Liver (tissue), 9 donors: Measurements from ENCODE around the gene PTCD1. TPM values are rescaled to one million over a fixed set of nuclear protein-coding genes. Genes with fewer than 3 reads are reported as not detected.

Source experiments
- DNase-seq: peaks from one replicate; pipeline ENCODE4 v3.0.0-alpha.2; 2017; ENCODE audit warnings: low spot score
- H3K27ac ChIP-seq, 2 donors: one replicate each; pipeline ENCODE4 v1.7.0; 2013; ENCODE audit warnings: inconsistent platforms in 2 of 2, low read length in 2 of 2, control low read depth in 1 of 2, low read depth in 1 of 2, mild to moderate bottlenecking in 1 of 2
- H3K27me3 ChIP-seq, 4 donors: one replicate each; pipeline versions ENCODE4 v1.6.1 to v1.7.0; 2013; ENCODE audit warnings: low read length in 3 of 4, inconsistent platforms in 1 of 4, mild to moderate bottlenecking in 1 of 4, moderate library complexity in 1 of 4; ENCODE audit not compliant: control insufficient read depth in 4 of 4, insufficient read depth in 4 of 4
- H3K36me3 ChIP-seq, 4 donors: one replicate each; pipeline versions ENCODE4 v1.6.1 to v1.7.0; 2013; ENCODE audit warnings: low read length in 3 of 4, mild to moderate bottlenecking in 3 of 4, low read depth in 1 of 4, moderate library complexity in 1 of 4; ENCODE audit not compliant: control insufficient read depth in 4 of 4, insufficient read depth in 3 of 4
- H3K4me1 ChIP-seq, 4 donors: one replicate each; pipeline versions ENCODE4 v1.6.1 to v1.7.0; 2013; ENCODE audit warnings: low read length in 3 of 4, mild to moderate bottlenecking in 3 of 4, moderate library complexity in 1 of 4; ENCODE audit not compliant: control insufficient read depth in 4 of 4, insufficient read depth in 4 of 4
- H3K4me3 ChIP-seq, 3 donors: one replicate each; pipeline versions ENCODE4 v1.6.1 to v1.7.0; 2013; ENCODE audit warnings: low read length in 3 of 3, control low read depth in 1 of 3, low read depth in 1 of 3, mild to moderate bottlenecking in 1 of 3
- H3K9ac ChIP-seq, 2 donors: one replicate each; pipeline ENCODE4 v1.7.0; 2013; ENCODE audit warnings: low read length in 2 of 2, mild to moderate bottlenecking in 2 of 2, moderate library complexity in 2 of 2, control low read depth in 1 of 2, low read depth in 1 of 2
- H3K9me3 ChIP-seq, 4 donors: one replicate each; pipeline versions ENCODE4 v1.6.1 to v1.7.0; 2013; ENCODE audit warnings: low read length in 3 of 4; ENCODE audit not compliant: control insufficient read depth in 4 of 4
- FOXA1 ChIP-seq: IDR thresholded peaks from 2 replicates; pipeline ENCODE4 v1.6.1; 2016; ENCODE audit warnings: antibody characterized with exemption
- FOXA2 ChIP-seq: IDR thresholded peaks from 2 replicates; pipeline ENCODE4 v1.6.1; 2016; ENCODE audit warnings: antibody characterized with exemption
- GABPA ChIP-seq, 2 donors: IDR thresholded peaks in 1 of 2; conservative IDR thresholded peaks in 1 of 2; 2 replicates each; pipeline ENCODE4 v1.6.1; 2016; ENCODE audit warnings: antibody characterized with exemption in 2 of 2, mild to moderate bottlenecking in 1 of 2, moderate library complexity in 1 of 2
- JUND ChIP-seq, 2 donors: IDR thresholded peaks; 2 replicates each; pipeline ENCODE4 v1.6.1; 2016; ENCODE audit warnings: antibody characterized with exemption in 2 of 2
- NR2F2 ChIP-seq: IDR thresholded peaks from 2 replicates; pipeline ENCODE4 v1.6.1; 2016; ENCODE audit warnings: antibody characterized with exemption
- RAD21 ChIP-seq, 2 donors: IDR thresholded peaks; 2 replicates each; pipeline ENCODE4 v1.6.1; 2016; ENCODE audit warnings: antibody characterized with exemption in 2 of 2, mild to moderate bottlenecking in 2 of 2
- RXRA ChIP-seq, 2 donors: IDR thresholded peaks; 2 replicates each; pipeline ENCODE4 v1.6.1; 2017 to 2018; ENCODE audit warnings: antibody characterized with exemption in 2 of 2, mild to moderate bottlenecking in 1 of 2
- SP1 ChIP-seq: IDR thresholded peaks from 2 replicates; pipeline ENCODE4 v1.6.1; 2018; ENCODE audit warnings: antibody characterized with exemption, mild to moderate bottlenecking
- WGBS: extraction: QIAGEN DNeasy Blood & Tissue Kit; methylation state at CpG from one replicate; pipeline ENCODE4 v1.1.7; 2013; 5-methylcytosine and 5-hydroxymethylcytosine counted together
- polyA plus RNA-seq, 2 donors: library from polyadenylated mRNA; stranded (reverse) in 1 of 2; unstranded in 1 of 2; fragments of 200-250 nt in 1 of 2; fragments of >200 nt in 1 of 2; fragmentation: Nextera tagmentation in 1 of 2; extraction: Ambion mirVana in 1 of 2; gene quantifications; one replicate each; pipeline versions ENCODE4 v1.2.1 to v1.2.3, GENCODE V29; 2013 to 2015
- total RNA-seq, 2 donors: library from RNA; depleted of rRNA; stranded (reverse); fragments of >200 nt; gene quantifications; one replicate each; pipeline ENCODE4 v1.2.3, GENCODE V29; 2014
- TF ChIP-seq, protein P1 (sequence below): IDR thresholded peaks from 2 replicates; pipeline ENCODE4 v1.6.1; 2016; ENCODE audit warnings: antibody characterized with exemption
- TF ChIP-seq, protein P2 (sequence below): IDR thresholded peaks from 2 replicates; pipeline ENCODE4 v1.6.1; 2016; ENCODE audit warnings: antibody characterized with exemption
- TF ChIP-seq, protein P3 (sequence below): IDR thresholded peaks from 2 replicates; pipeline ENCODE4 v1.6.1; 2016; ENCODE audit warnings: antibody characterized with exemption
- TF ChIP-seq, protein P4 (sequence below): IDR thresholded peaks from 2 replicates; pipeline ENCODE4 v1.6.1; 2016; ENCODE audit warnings: antibody characterized with exemption, mild to moderate bottlenecking
- donor health status: healthy.
- donor health status: healthy.
- donor health status: healthy.
- donor health status: healthy.
- donor health status: healthy.

PTCD1 gene
- total and polyA plus RNA-seq, 4 donors: 3.1 to 4.3 (median 3.8) TPM

DNA sequence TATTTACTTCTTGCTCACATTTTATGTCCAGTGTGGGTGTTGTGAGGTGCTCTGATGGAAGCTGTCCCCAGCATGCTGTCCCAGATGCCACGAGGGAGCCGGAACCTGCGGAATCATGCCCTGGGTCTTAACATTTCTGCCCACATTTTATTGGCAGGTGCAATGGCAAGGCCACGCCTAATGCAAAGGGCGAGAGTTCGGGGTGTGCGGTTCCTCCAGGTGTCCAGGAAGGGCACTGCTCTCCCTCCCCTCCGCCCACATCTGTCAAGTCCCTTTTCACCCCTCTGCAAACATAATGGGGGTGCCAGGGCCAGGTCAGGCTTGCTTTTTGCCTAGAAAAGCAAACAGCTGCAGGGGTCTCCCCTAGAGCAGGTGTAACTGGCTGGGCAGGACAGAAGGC is 46.6 kb downstream of the PTCD1 start:
- TF ChIP-seq, protein P1, sequence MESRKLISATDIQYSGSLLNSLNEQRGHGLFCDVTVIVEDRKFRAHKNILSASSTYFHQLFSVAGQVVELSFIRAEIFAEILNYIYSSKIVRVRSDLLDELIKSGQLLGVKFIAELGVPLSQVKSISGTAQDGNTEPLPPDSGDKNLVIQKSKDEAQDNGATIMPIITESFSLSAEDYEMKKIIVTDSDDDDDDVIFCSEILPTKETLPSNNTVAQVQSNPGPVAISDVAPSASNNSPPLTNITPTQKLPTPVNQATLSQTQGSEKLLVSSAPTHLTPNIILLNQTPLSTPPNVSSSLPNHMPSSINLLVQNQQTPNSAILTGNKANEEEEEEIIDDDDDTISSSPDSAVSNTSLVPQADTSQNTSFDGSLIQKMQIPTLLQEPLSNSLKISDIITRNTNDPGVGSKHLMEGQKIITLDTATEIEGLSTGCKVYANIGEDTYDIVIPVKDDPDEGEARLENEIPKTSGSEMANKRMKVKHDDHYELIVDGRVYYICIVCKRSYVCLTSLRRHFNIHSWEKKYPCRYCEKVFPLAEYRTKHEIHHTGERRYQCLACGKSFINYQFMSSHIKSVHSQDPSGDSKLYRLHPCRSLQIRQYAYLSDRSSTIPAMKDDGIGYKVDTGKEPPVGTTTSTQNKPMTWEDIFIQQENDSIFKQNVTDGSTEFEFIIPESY: no peak
- TF ChIP-seq, protein P2, sequence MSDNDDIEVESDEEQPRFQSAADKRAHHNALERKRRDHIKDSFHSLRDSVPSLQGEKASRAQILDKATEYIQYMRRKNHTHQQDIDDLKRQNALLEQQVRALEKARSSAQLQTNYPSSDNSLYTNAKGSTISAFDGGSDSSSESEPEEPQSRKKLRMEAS: no peak
- TF ChIP-seq JUND (IDR thresholded peaks at IDR 0.05): no peak
- no peak for TF ChIP-seq NR2F2
- no peak for TF ChIP-seq GABPA (IDR thresholded peaks at IDR 0.05 in 1 of 2, conservative IDR thresholded peaks at IDR 0.05 in 1 of 2)
- no peak for TF ChIP-seq RAD21 (IDR thresholded peaks at IDR 0.05)
- TF ChIP-seq FOXA2: no peak
- Histone ChIP-seq H3K4me1 (peaks cover 8 to 30% (median 18%) of the 10 kb centered on the region in 4 donors), H3K27ac (no peak overlapping the region), H3K9me3 (no peaks in the 10 kb centered on the region), H3K9ac (no peak overlapping the region), H3K36me3 (peaks cover 9 to 36% (median 10%) of the 10 kb centered on the region in 4 donors), H3K4me3 (no peak overlapping the region), H3K27me3 (no peaks in the 10 kb centered on the region)
- 86% methylated on average over 8 of the region's 8 CpGs for WGBS
- no peak for DNase-seq

DNA sequence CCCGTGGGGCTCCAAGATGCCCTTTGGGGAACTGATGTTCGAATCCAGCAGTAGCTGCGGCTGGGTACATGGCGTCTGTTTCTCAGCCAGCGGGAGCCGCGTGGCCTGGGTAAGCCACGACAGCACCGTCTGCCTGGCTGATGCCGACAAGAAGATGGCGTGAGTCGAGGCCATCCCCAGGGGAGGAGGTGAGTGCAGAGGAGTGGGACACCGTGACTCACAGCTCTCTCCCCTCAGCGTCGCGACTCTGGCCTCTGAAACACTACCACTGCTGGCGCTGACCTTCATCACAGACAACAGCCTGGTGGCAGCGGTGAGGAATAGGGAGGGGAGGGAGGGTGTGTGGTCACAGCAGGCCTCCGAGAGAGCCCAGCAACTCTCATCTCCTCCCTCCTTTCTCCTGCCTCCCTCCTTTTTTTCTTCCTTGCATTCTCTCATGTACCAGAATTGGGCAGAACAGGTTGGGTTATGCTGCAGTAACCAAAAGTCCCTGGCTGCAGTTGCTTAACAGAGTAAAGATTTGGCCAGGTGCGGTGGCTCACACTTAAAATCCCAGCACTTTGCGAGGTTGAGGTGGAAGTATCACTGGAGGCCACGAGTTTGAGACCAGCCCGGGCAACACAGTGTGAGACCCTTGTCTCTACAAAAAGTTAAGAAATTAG is 47.5 kb downstream of the PTCD1 start:
- Histone ChIP-seq H3K4me1 (peaks cover 8 to 25% (median 17%) of the 10 kb centered on the region in 4 donors), H3K27me3 (no peaks in the 10 kb centered on the region), H3K9ac (no peak overlapping the region), H3K4me3 (no peak overlapping the region), H3K27ac (no peak overlapping the region), H3K36me3 (peaks cover 7 to 42% (median 10%) of the 10 kb centered on the region in 4 donors), H3K9me3 (no peaks in the 10 kb centered on the region)
- TF ChIP-seq, protein P3, sequence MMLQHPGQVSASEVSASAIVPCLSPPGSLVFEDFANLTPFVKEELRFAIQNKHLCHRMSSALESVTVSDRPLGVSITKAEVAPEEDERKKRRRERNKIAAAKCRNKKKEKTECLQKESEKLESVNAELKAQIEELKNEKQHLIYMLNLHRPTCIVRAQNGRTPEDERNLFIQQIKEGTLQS: no peak
- no peak for TF ChIP-seq SP1
- TF ChIP-seq NR2F2: no peak
- no peak for TF ChIP-seq GABPA (IDR thresholded peaks at IDR 0.05 in 1 of 2, conservative IDR thresholded peaks at IDR 0.05 in 1 of 2)
- TF ChIP-seq, protein P4, sequence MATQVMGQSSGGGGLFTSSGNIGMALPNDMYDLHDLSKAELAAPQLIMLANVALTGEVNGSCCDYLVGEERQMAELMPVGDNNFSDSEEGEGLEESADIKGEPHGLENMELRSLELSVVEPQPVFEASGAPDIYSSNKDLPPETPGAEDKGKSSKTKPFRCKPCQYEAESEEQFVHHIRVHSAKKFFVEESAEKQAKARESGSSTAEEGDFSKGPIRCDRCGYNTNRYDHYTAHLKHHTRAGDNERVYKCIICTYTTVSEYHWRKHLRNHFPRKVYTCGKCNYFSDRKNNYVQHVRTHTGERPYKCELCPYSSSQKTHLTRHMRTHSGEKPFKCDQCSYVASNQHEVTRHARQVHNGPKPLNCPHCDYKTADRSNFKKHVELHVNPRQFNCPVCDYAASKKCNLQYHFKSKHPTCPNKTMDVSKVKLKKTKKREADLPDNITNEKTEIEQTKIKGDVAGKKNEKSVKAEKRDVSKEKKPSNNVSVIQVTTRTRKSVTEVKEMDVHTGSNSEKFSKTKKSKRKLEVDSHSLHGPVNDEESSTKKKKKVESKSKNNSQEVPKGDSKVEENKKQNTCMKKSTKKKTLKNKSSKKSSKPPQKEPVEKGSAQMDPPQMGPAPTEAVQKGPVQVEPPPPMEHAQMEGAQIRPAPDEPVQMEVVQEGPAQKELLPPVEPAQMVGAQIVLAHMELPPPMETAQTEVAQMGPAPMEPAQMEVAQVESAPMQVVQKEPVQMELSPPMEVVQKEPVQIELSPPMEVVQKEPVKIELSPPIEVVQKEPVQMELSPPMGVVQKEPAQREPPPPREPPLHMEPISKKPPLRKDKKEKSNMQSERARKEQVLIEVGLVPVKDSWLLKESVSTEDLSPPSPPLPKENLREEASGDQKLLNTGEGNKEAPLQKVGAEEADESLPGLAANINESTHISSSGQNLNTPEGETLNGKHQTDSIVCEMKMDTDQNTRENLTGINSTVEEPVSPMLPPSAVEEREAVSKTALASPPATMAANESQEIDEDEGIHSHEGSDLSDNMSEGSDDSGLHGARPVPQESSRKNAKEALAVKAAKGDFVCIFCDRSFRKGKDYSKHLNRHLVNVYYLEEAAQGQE: no peak
- no peak for TF ChIP-seq RXRA (IDR thresholded peaks at IDR 0.05)
- TF ChIP-seq, protein P1: no peak
- TF ChIP-seq JUND (IDR thresholded peaks at IDR 0.05): no peak
- no peak for TF ChIP-seq FOXA1
- 97% methylated on average over 23 of the region's 23 CpGs for WGBS
- DNase-seq: no peak
